GM12878 (cell line): ENCODE results near the gene TFCP2L1. TPM values are rescaled to one million over a fixed set of nuclear protein-coding genes. Genes with fewer than 3 reads are reported as not detected.

Source experiments
- ATAC-seq: fragments of 200-7000 bp; cut with Tn5 transposase; 3 replicates; pipeline ENCODE4 v1.9.1; 2020; ENCODE audit warnings: mild to moderate bottlenecking, moderate library complexity
- BruUV-seq: library from RNA; stranded (reverse); fragments of 400-500 nt; replicated peaks from 2 replicates; lab custom pipeline; 2021; lab: Mats Ljungman, UMichigan
- CTCF ChIA-PET: fragments of 300-600 bp; sonication (Branson Sonifier 250); formaldehyde crosslinking; extraction: SDS; loops from one replicate; lab custom pipeline; 2021; ENCODE audit warnings: inconsistent platforms; lab: Yijun Ruan, JAX
- POLR2A ChIA-PET: fragments of 350-600 bp; formaldehyde crosslinking; extraction: SDS; loops from one replicate; lab custom pipeline; 2021; ENCODE audit warnings: inconsistent platforms; lab: Charles Lee
- RAD21 ChIA-PET: fragments of 300-600 bp; sonication (Branson Sonifier 250); formaldehyde crosslinking; loops from one replicate; lab custom pipeline; 2023; ENCODE audit warnings: antibody characterized with exemption; ENCODE audit not compliant: unreplicated experiment; lab: Charles Lee
- SMC1A ChIA-PET: fragments of 300-600 bp; sonication (Branson Sonifier 250); formaldehyde crosslinking; loops from one replicate; lab custom pipeline; 2023; ENCODE audit not compliant: unreplicated experiment, uncharacterized antibody; lab: Charles Lee
- DNase-seq: peaks from one replicate; pipeline ENCODE4 v3.0.0-alpha.2; 2011; ENCODE audit warnings: low read depth, low spot score
- FAIRE-seq: peaks from 3 replicates; lab custom pipeline; 2011; peaks lifted over from hg19 to GRCh38; lab: Jason Lieb, UNC
- H2AFZ ChIP-seq: 2 replicates; pipeline ENCODE4 v1.6.0; 2011; ENCODE audit warnings: low read depth, low read length, control low read depth; ENCODE audit not compliant: control insufficient read depth
- H3K27ac ChIP-seq: 2 replicates; pipeline ENCODE4 v1.5.1; 2011; ENCODE audit warnings: control low read depth; ENCODE audit not compliant: control insufficient read depth, insufficient read depth
- H3K27me3 ChIP-seq, 2 experiments: replicated peaks in 1 of 2; 2 replicates each; pipeline versions ENCODE4 v1.6.0 to v1.6.1; 2011; ENCODE audit warnings: low read length in 1 of 2; ENCODE audit not compliant: control insufficient read depth in 2 of 2, insufficient read depth in 2 of 2
- H3K36me3 ChIP-seq, 2 experiments: 2 replicates each; pipeline ENCODE4 v1.5.1; 2011; ENCODE audit warnings: low read length in 1 of 2; ENCODE audit not compliant: control insufficient read depth in 2 of 2, insufficient read depth in 2 of 2
- H3K4me1 ChIP-seq: 2 replicates; pipeline ENCODE4 v1.6.1; 2011; ENCODE audit warnings: mild to moderate bottlenecking, low read length, moderate library complexity, mixed read lengths; ENCODE audit not compliant: control insufficient read depth, insufficient read depth
- H3K4me2 ChIP-seq: 2 replicates; pipeline ENCODE4 v1.6.0; 2011; ENCODE audit warnings: control low read depth; ENCODE audit not compliant: control insufficient read depth, insufficient read depth
- H3K4me3 ChIP-seq: fragments of 200-600 bp; sonication (generic); 2 replicates; pipeline ENCODE4 v1.5.1; 2016
- H3K79me2 ChIP-seq: 2 replicates; pipeline ENCODE4 v1.6.0; 2011; ENCODE audit warnings: low read length; ENCODE audit not compliant: control insufficient read depth, insufficient read depth
- H3K9ac ChIP-seq: 2 replicates; pipeline ENCODE4 v1.8.0; 2011; ENCODE audit warnings: low read length, control low read depth, mixed read lengths; ENCODE audit not compliant: control insufficient read depth, insufficient read depth
- H3K9me3 ChIP-seq: replicated peaks from 3 replicates; pipeline ENCODE4 v1.5.1; 2011; ENCODE audit warnings: mild to moderate bottlenecking, low read length; ENCODE audit not compliant: control insufficient read depth, insufficient read depth
- H4K20me1 ChIP-seq: 2 replicates; pipeline ENCODE4 v1.6.0; 2011; ENCODE audit not compliant: control insufficient read depth, insufficient read depth
- BHLHE40 ChIP-seq, 2 experiments: fragments of 450-650 bp in 1 of 2; IDR thresholded peaks; 2 replicates each; pipeline ENCODE4 v1.6.1; 2011 to 2017; ENCODE audit warnings: low read depth in 2 of 2, borderline replicate concordance in 1 of 2, improper control_type of control experiment in 1 of 2, low read length in 1 of 2, mild to moderate bottlenecking in 1 of 2
- MEF2A ChIP-seq: IDR thresholded peaks from 2 replicates; pipeline ENCODE4 v1.6.1; 2011; ENCODE audit warnings: low read depth, mild to moderate bottlenecking, low read length, moderate library complexity; ENCODE audit not compliant: insufficient read depth
- NFIC ChIP-seq: IDR thresholded peaks from 2 replicates; pipeline ENCODE4 v1.6.1; 2012; ENCODE audit warnings: low read depth, mild to moderate bottlenecking, inconsistent platforms, low read length, moderate library complexity
- NFYA ChIP-seq: IDR thresholded peaks from 2 replicates; pipeline ENCODE4 v1.6.1; 2011; ENCODE audit warnings: low read depth, mild to moderate bottlenecking, low read length, improper control_type of control experiment, borderline replicate concordance
- PBX3 ChIP-seq: IDR thresholded peaks from 2 replicates; pipeline ENCODE4 v1.6.1; 2011; ENCODE audit warnings: mild to moderate bottlenecking, low read depth, low read length, moderate library complexity; ENCODE audit not compliant: insufficient replicate concordance
- USF2 ChIP-seq: IDR thresholded peaks from 2 replicates; pipeline ENCODE4 v1.6.1; 2011; ENCODE audit warnings: low read depth, low read length, improper control_type of control experiment, borderline replicate concordance
- ZNF274 ChIP-seq: IDR thresholded peaks from one replicate; pipeline ENCODE4 v1.8.0; 2011; ENCODE audit not compliant: insufficient read length, insufficient read depth
- WGBS: methylation state at CpG from one replicate; pipeline ENCODE4 v1.1.6; 2016; ENCODE audit warnings: low lambda C conversion rate; ENCODE audit not compliant: insufficient replicate concordance, insufficient coverage; ENCODE audit errors: missing lambda C conversion rate; 5-methylcytosine and 5-hydroxymethylcytosine counted together
- in situ Hi-C: fragments of 300-500 bp; cut with MboI; formaldehyde crosslinking; loops from 9 replicates; pipeline ENCODE4 v1.14.3; 2018; ENCODE audit warnings: mixed read lengths
- intact Hi-C: fragments of 100-400 bp; cut with micrococcal nuclease; formaldehyde crosslinking; loops from one replicate; pipeline ENCODE4 v1.14.2; 2022; ENCODE audit not compliant: unreplicated experiment
- polyA plus RNA-seq, 11 experiments: library from polyadenylated mRNA; depleted of rRNA in 4 of 11; unstranded in 6 of 11; stranded (reverse) in 5 of 11; fragments of >200 nt; fragmentation: Nextera tagmentation in 4 of 11; fragmentation: Illumina TruSeq in 1 of 11; extraction: Ambion mirVana in 4 of 11; extraction: Trizol in 1 of 11; gene quantifications; 1 replicate in 1 of 11; 2 replicates in 10 of 11; pipeline versions ENCODE4 v1.2.1 to v1.2.3, GENCODE V29; 2011 to 2016; ENCODE audit warnings: inconsistent platforms in 2 of 11, missing spikeins in 2 of 11, low read depth in 1 of 11
- total RNA-seq, 4 experiments: library from RNA; depleted of rRNA in 3 of 4; stranded (reverse); fragments of >200 nt in 3 of 4; fragmentation: Illumina TruSeq in 1 of 4; extraction: Trizol in 1 of 4; gene quantifications; 2 replicates each; pipeline versions ENCODE4 v1.2.1 to v1.2.3, GENCODE V29; 2013 to 2021
- TF ChIP-seq, protein P1 (sequence below): IDR thresholded peaks from 2 replicates; pipeline ENCODE4 v1.6.1; 2012; ENCODE audit warnings: mild to moderate bottlenecking, low read depth, low read length

The TFCP2L1 gene
- total and polyA plus RNA-seq, 10 of the 15 experiments (the other 5 are each of a cell fraction or from before 2014, with no cell fraction given), result 0.02 to 0.21 (median 0.09) TPM; not detected in 1

DNA sequence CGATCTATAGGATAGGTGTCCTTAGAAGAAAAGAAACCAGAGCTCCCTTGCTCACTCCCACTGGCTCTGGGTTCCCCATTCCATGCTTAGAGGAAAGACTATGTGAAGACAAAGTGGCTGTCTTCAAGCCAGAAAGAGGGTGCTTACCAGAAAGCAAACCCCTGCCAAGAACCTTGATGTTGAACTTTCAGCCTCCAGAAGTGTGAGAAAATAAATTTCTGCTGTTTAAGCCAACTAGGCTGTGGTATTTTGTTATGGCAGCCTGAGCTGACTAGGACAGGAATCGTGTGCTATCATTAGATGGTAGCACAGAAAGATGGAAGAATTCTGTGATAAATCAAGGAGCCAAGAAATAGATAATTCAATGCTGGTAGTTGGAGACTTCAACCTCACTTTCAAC is 19.9 kb upstream of the TFCP2L1 start:
- Histone ChIP-seq H3K9me3 (no peaks in the 10 kb centered on the region), H3K4me2 (no peak overlapping the region), H3K9ac (no peak overlapping the region), H3K4me3 (no peak overlapping the region), H4K20me1 (no peaks in the 10 kb centered on the region), H3K4me1 (no peaks in the 10 kb centered on the region), H3K79me2 (no peaks in the 10 kb centered on the region), H3K27me3 (peaks cover 0 to 2% of the 10 kb centered on the region in 2 experiments; a peak in 1 of 4 replicates), H3K27ac (no peak overlapping the region), H2AFZ (no peak overlapping the region), H3K36me3 (no peaks in the 10 kb centered on the region)
- intact Hi-C loops (no loop called here), in situ Hi-C loops (no loop called here)
- no peak for ATAC-seq
- POLR2A ChIA-PET, result no interaction called here
- SMC1A ChIA-PET, result no interaction called here
- no peak for DNase-seq
- WGBS, result 11% methylated on average over 2 of the region's 2 CpGs
- RAD21 ChIA-PET, result no interaction called here
- no peak for FAIRE-seq
- TF ChIP-seq MEF2A (no peak), ZNF274 (no peak), NFIC (no peak), USF2 (no peak), PBX3 (no peak), NFYA (no peak), BHLHE40 (IDR thresholded peaks at IDR 0.05; ENCODE audit: borderline replicate concordance in 1 of 2, low read depth in 2 of 2, low read length in 1 of 2) (no peak)
- TF ChIP-seq, protein P1, sequence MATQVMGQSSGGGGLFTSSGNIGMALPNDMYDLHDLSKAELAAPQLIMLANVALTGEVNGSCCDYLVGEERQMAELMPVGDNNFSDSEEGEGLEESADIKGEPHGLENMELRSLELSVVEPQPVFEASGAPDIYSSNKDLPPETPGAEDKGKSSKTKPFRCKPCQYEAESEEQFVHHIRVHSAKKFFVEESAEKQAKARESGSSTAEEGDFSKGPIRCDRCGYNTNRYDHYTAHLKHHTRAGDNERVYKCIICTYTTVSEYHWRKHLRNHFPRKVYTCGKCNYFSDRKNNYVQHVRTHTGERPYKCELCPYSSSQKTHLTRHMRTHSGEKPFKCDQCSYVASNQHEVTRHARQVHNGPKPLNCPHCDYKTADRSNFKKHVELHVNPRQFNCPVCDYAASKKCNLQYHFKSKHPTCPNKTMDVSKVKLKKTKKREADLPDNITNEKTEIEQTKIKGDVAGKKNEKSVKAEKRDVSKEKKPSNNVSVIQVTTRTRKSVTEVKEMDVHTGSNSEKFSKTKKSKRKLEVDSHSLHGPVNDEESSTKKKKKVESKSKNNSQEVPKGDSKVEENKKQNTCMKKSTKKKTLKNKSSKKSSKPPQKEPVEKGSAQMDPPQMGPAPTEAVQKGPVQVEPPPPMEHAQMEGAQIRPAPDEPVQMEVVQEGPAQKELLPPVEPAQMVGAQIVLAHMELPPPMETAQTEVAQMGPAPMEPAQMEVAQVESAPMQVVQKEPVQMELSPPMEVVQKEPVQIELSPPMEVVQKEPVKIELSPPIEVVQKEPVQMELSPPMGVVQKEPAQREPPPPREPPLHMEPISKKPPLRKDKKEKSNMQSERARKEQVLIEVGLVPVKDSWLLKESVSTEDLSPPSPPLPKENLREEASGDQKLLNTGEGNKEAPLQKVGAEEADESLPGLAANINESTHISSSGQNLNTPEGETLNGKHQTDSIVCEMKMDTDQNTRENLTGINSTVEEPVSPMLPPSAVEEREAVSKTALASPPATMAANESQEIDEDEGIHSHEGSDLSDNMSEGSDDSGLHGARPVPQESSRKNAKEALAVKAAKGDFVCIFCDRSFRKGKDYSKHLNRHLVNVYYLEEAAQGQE, result no peak
- BruUV-seq, result no TSS peak
- CTCF ChIA-PET, result no interaction called here
